Endothelial cell of umbilical vein (primary cell): ENCODE results near the gene UBE2I. TPM values are rescaled to one million over a fixed set of nuclear protein-coding genes. Genes with fewer than 3 reads are reported as not detected.

Experiments used
- BruUV-seq: library from RNA; stranded (reverse); fragments of 400-500 nt; replicated peaks from 2 replicates; lab custom pipeline; 2021; lab: Mats Ljungman, UMichigan
- CTCF ChIA-PET: fragments of 300-600, 350-600 bp; sonication (Branson Sonifier 250); formaldehyde crosslinking; loops from one replicate; lab custom pipeline; 2021; ENCODE audit warnings: antibody characterized with exemption, inconsistent platforms; lab: Charles Lee
- POLR2A ChIA-PET: fragments of 300-600, 350-600 bp; sonication (Branson Sonifier 250); formaldehyde crosslinking; loops from one replicate; lab custom pipeline; 2021; ENCODE audit warnings: antibody characterized with exemption, inconsistent platforms; lab: Charles Lee
- DNase-seq: peaks from one replicate; pipeline ENCODE4 v3.0.0-alpha.2; 2011; ENCODE audit warnings: low read depth, low spot score
- FAIRE-seq: peaks from 2 replicates; lab custom pipeline; 2011; peaks lifted over from hg19 to GRCh38; lab: Jason Lieb, UNC
- H2AFZ ChIP-seq: 2 replicates; pipeline ENCODE4 v1.6.0; 2012; ENCODE audit warnings: low read depth, low read length, control low read depth, inconsistent platforms
- H3K27ac ChIP-seq: 2 replicates; pipeline ENCODE4 v1.5.1; 2011; ENCODE audit warnings: low read depth, mild to moderate bottlenecking, control low read depth, low read length, moderate library complexity; ENCODE audit not compliant: insufficient read depth
- H3K27me3 ChIP-seq, 2 experiments: 2 replicates each; pipeline versions ENCODE4 v1.6.0 to v1.6.1; 2011; ENCODE audit warnings: low read length in 2 of 2, mixed read lengths in 1 of 2; ENCODE audit not compliant: control insufficient read depth in 2 of 2, insufficient read depth in 2 of 2
- H3K36me3 ChIP-seq, 2 experiments: 2 replicates in 1 of 2; 3 replicates in 1 of 2; pipeline ENCODE4 v1.5.1; 2011; ENCODE audit warnings: low read length in 2 of 2, mild to moderate bottlenecking in 1 of 2, moderate library complexity in 1 of 2; ENCODE audit not compliant: control insufficient read depth in 2 of 2, insufficient read depth in 2 of 2; ENCODE audit errors: extremely low read depth in 1 of 2
- H3K4me1 ChIP-seq: 3 replicates; pipeline ENCODE4 v1.5.1; 2011; ENCODE audit warnings: mild to moderate bottlenecking, low read length; ENCODE audit not compliant: control insufficient read depth, insufficient read depth; ENCODE audit errors: extremely low read depth
- H3K4me2 ChIP-seq: 2 replicates; pipeline ENCODE4 v1.6.1; 2011; ENCODE audit warnings: low read length, control low read depth, mixed read lengths; ENCODE audit not compliant: insufficient read depth
- H3K4me3 ChIP-seq, 3 experiments: fragments of 200-600 bp in 1 of 3; sonication (generic), shearing (Covaris generic) in 1 of 3; replicated peaks in 1 of 3; 2 replicates each; pipeline ENCODE4 v1.5.1; 2011 to 2016; ENCODE audit warnings: control low read depth in 3 of 3, low read length in 3 of 3, mild to moderate bottlenecking in 2 of 3, inconsistent platforms in 1 of 3, low read depth in 1 of 3, moderate library complexity in 1 of 3; ENCODE audit not compliant: insufficient read depth in 1 of 3
- H3K79me2 ChIP-seq: 2 replicates; pipeline ENCODE4 v1.6.0; 2012; ENCODE audit warnings: low read length, inconsistent platforms; ENCODE audit not compliant: control insufficient read depth, insufficient read depth
- H3K9ac ChIP-seq: replicated peaks from 2 replicates; pipeline ENCODE3; 2011; ENCODE audit warnings: low read length, control low read depth; ENCODE audit not compliant: insufficient read depth; ENCODE audit errors: extremely low read depth
- H3K9me1 ChIP-seq: replicated peaks from 3 replicates; pipeline ENCODE4 v1.6.0; 2011; ENCODE audit warnings: mild to moderate bottlenecking, low read length; ENCODE audit not compliant: control insufficient read depth, insufficient read depth; ENCODE audit errors: extremely low read depth
- H3K9me3 ChIP-seq: replicated peaks from 2 replicates; pipeline ENCODE4 v1.5.1; 2012; ENCODE audit warnings: low read length, inconsistent platforms; ENCODE audit not compliant: control insufficient read depth, insufficient read depth
- H4K20me1 ChIP-seq: replicated peaks from 2 replicates; pipeline ENCODE3; 2011; ENCODE audit warnings: mild to moderate bottlenecking, low read length; ENCODE audit not compliant: control insufficient read depth, insufficient read depth; ENCODE audit errors: extremely low read depth
- EZH2 ChIP-seq: IDR thresholded peaks from 2 replicates; pipeline ENCODE4 v1.6.1; 2012; ENCODE audit warnings: borderline replicate concordance, low read depth, mild to moderate bottlenecking, moderate library complexity, low read length, inconsistent platforms; ENCODE audit not compliant: severe bottlenecking
- FOS ChIP-seq: IDR thresholded peaks from 2 replicates; pipeline ENCODE4 v1.6.1; 2011; ENCODE audit warnings: mild to moderate bottlenecking, low read length, moderate library complexity, borderline replicate concordance; ENCODE audit not compliant: insufficient read depth
- GATA2 ChIP-seq: IDR thresholded peaks from 2 replicates; pipeline ENCODE4 v1.7.0; 2011; ENCODE audit warnings: low read depth, mild to moderate bottlenecking, moderate library complexity, mixed read lengths, low read length; ENCODE audit not compliant: insufficient read length, insufficient read depth
- JUN ChIP-seq: IDR thresholded peaks from 2 replicates; pipeline ENCODE4 v1.6.1; 2011; ENCODE audit warnings: borderline replicate concordance, low read depth; ENCODE audit not compliant: insufficient read length, insufficient read depth
- MYC ChIP-seq: IDR thresholded peaks from one replicate; pipeline ENCODE4 v1.6.1; 2011; ENCODE audit warnings: mild to moderate bottlenecking, low read depth, low read length
- POLR2A ChIP-seq: IDR thresholded peaks from 2 replicates; pipeline ENCODE4 v1.6.1; 2012; ENCODE audit warnings: low read depth, mild to moderate bottlenecking, control low read depth, low read length
- POLR2AphosphoS5 ChIP-seq: IDR thresholded peaks from 2 replicates; pipeline ENCODE4 v1.6.1; 2012; ENCODE audit warnings: low read depth, mild to moderate bottlenecking, control low read depth, low read length, moderate library complexity; ENCODE audit not compliant: insufficient read depth
- dilution Hi-C: fragments of 300-500 bp; cut with MboI; formaldehyde crosslinking; loops from one replicate; pipeline ENCODE4 v1.15.0; 2019; ENCODE audit warnings: low sequenced_read_pairs; ENCODE audit not compliant: extremely low pct_ligation_motif_present
- intact Hi-C: fragments of 100-400 bp; cut with micrococcal nuclease; formaldehyde crosslinking; loops from one replicate; pipeline ENCODE4 v1.10.0; 2022
- polyA plus RNA-seq, 4 experiments: library from polyadenylated mRNA; depleted of rRNA in 3 of 4; stranded (reverse) in 3 of 4; unstranded in 1 of 4; fragments of >200 nt; gene quantifications; 2 replicates each; pipeline versions ENCODE4 v1.2.1 to v1.2.3, GENCODE V29; 2011 to 2012; ENCODE audit warnings: missing spikeins in 1 of 4
- total RNA-seq: library from RNA; stranded (reverse); gene quantifications from 2 replicates; pipeline ENCODE4 v1.2.3, GENCODE V29; 2021
- TF ChIP-seq, protein P1 (sequence below), 2 donors: IDR thresholded peaks; 1 replicate in 1 of 2; 2 replicates in 1 of 2; pipeline ENCODE4 v1.5.1; 2011; ENCODE audit warnings: low read length in 2 of 2, mild to moderate bottlenecking in 2 of 2, moderate library complexity in 2 of 2, control low read depth in 1 of 2, inconsistent platforms in 1 of 2, low read depth in 1 of 2; ENCODE audit not compliant: insufficient read depth in 1 of 2; ENCODE audit errors: extremely low read depth in 1 of 2
- TF ChIP-seq, protein P2 (sequence below): IDR thresholded peaks from 2 replicates; pipeline ENCODE4 v1.6.1; 2011; ENCODE audit not compliant: insufficient read depth, insufficient read length

The UBE2I gene
- total and polyA plus RNA-seq, 2 donors (not counting 3 experiments of a cell fraction or from before 2014, with no cell fraction given) = 122 to 233 TPM

- Histone ChIP-seq H3K4me3 (no peak overlapping the region), H3K27ac (no peak overlapping the region), H3K9ac (no peak overlapping the region), H3K4me2 (no peak overlapping the region), H3K9me1 (no peaks in the 10 kb centered on the region), H3K9me3 (no peaks in the 10 kb centered on the region), H3K27me3 (no peaks in the 10 kb centered on the region), H3K79me2 (no peaks in the 10 kb centered on the region), H3K4me1 (no peaks in the 10 kb centered on the region), H3K36me3 (no peaks in the 10 kb centered on the region), H4K20me1 (no peaks in the 10 kb centered on the region), H2AFZ (no peak overlapping the region)
- no peak for TF ChIP-seq POLR2AphosphoS5
- no peak for TF ChIP-seq EZH2
- TF ChIP-seq, protein P1, sequence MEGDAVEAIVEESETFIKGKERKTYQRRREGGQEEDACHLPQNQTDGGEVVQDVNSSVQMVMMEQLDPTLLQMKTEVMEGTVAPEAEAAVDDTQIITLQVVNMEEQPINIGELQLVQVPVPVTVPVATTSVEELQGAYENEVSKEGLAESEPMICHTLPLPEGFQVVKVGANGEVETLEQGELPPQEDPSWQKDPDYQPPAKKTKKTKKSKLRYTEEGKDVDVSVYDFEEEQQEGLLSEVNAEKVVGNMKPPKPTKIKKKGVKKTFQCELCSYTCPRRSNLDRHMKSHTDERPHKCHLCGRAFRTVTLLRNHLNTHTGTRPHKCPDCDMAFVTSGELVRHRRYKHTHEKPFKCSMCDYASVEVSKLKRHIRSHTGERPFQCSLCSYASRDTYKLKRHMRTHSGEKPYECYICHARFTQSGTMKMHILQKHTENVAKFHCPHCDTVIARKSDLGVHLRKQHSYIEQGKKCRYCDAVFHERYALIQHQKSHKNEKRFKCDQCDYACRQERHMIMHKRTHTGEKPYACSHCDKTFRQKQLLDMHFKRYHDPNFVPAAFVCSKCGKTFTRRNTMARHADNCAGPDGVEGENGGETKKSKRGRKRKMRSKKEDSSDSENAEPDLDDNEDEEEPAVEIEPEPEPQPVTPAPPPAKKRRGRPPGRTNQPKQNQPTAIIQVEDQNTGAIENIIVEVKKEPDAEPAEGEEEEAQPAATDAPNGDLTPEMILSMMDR (IDR thresholded peaks at IDR 0.05; ENCODE audit: extremely low read depth in 1 of 2, insufficient read depth in 1 of 2, low read depth in 1 of 2, low read length in 2 of 2) = no peak
- TF ChIP-seq, protein P2, sequence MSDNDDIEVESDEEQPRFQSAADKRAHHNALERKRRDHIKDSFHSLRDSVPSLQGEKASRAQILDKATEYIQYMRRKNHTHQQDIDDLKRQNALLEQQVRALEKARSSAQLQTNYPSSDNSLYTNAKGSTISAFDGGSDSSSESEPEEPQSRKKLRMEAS = no peak
- no peak for TF ChIP-seq MYC
- no peak for TF ChIP-seq GATA2
- TF ChIP-seq POLR2A = no peak
- no peak for TF ChIP-seq FOS
- no peak for TF ChIP-seq JUN
- DNase-seq (no peak), FAIRE-seq (no peak)
- intact Hi-C loops = no loop called here
- ChIA-PET POLR2A (no interaction called here), CTCF (interaction anchor here (0.7 to 1.3 kb wide), 3 partner anchors 10 to 401 kb away, joined by 3 to 5 read pairs (median 3); no protein-coding TSS in a partner anchor)
- dilution Hi-C loops = no loop called here
- no TSS peak for BruUV-seq
These were observed 28.7 kb upstream of the UBE2I start for GRCh38 chr16:1280783-1281182.
